ENCODE measurements around the gene IDH2. TPM values are rescaled to one million over a fixed set of nuclear protein-coding genes. Genes with fewer than 3 reads are reported as not detected.

The IDH2 gene
- total RNA-seq, 1 experiment from 2014 or later: 48.1 TPM

GRCh38 chr15:90051874-90052273, 50.4 kb downstream of the IDH2 start:
- Histone ChIP-seq H4K20me1 (ENCODE audit: insufficient read depth) (no peaks in the 10 kb centered on the region), H3K36me3 (ENCODE audit: control insufficient read depth in 1 of 2, insufficient read depth in 2 of 2, low read length in 2 of 2) (no peaks in the 10 kb centered on the region), H3K27ac (ENCODE audit: low read depth, low read length) (no peak overlapping the region), H3K9ac (ENCODE audit: low read length) (no peak overlapping the region), H3K27me3 (ENCODE audit: insufficient read depth, low read length) (no peaks in the 10 kb centered on the region), H3K4me2 (ENCODE audit: low read length) (no peak overlapping the region), H2AFZ (ENCODE audit: low read depth, low read length, poor library complexity, severe bottlenecking) (no peak overlapping the region), H3K79me2 (ENCODE audit: insufficient read depth, low read length) (no peaks in the 10 kb centered on the region), H3K4me1 (ENCODE audit: control insufficient read depth in 1 of 2, insufficient read depth in 2 of 2, low read length in 2 of 2) (peaks cover 4 to 5% of the 10 kb centered on the region in 2 experiments; a peak in 2 of 4 replicates), H3K9me2 (ENCODE audit: insufficient read depth) (no peaks in the 10 kb centered on the region), H3K9me3 (ENCODE audit: control insufficient read depth in 1 of 2, insufficient read depth in 1 of 2, low read depth in 1 of 2, low read length in 2 of 2) (no peaks in the 10 kb centered on the region), H3K4me3 (replicated peaks in 1 of 2; ENCODE audit: low read depth in 1 of 2, low read length in 2 of 2) (no peak overlapping the region)
- DNase-seq (ENCODE audit: low read depth, low spot score) (no peak), ATAC-seq (no peak)
- BruUV-seq (replicated peaks): no TSS peak
- intact Hi-C loops (cut with micrococcal nuclease): no loop called here
- ChIA-PET POLR2A (interaction anchor here (0.6 kb wide), 1 partner anchor 169 kb away, joined by 3 read pairs; no protein-coding TSS in a partner anchor), CTCF (no interaction called here), RAD21 (ENCODE audit: low non-redundant PET in 1 of 2, low total read pairs in 2 of 2, uncharacterized antibody in 2 of 2, unreplicated experiment in 2 of 2) (no interaction called here)
- TF ChIP-seq ZFX (IDR thresholded peaks at IDR 0.05): no peak
- TF ChIP-seq ZNF274 (IDR thresholded peaks at IDR 0.05; ENCODE audit: low read depth, low read length): no peak
- no peak for TF ChIP-seq POLR2A (IDR thresholded peaks at IDR 0.05; ENCODE audit: borderline replicate concordance, extremely low read depth, insufficient read depth, insufficient read length)
- no peak for TF ChIP-seq EZH2phosphoT487 (IDR thresholded peaks at IDR 0.05; ENCODE audit: borderline replicate concordance)
- TF ChIP-seq SP1 (IDR thresholded peaks at IDR 0.05; ENCODE audit: low read depth): no peak
- no peak for TF ChIP-seq FOSL1 (IDR thresholded peaks at IDR 0.05; ENCODE audit: low read depth)
- TF ChIP-seq CBX3 (IDR thresholded peaks at IDR 0.05; ENCODE audit: low read depth): no peak
- TF ChIP-seq ELF1 (IDR thresholded peaks at IDR 0.05; ENCODE audit: borderline replicate concordance, low read depth): no peak
- TF ChIP-seq CEBPB (IDR thresholded peaks at IDR 0.05; ENCODE audit: low read depth): no peak
- TF ChIP-seq REST (IDR thresholded peaks at IDR 0.05; ENCODE audit: low read depth): no peak
- TF ChIP-seq EGR1 (IDR thresholded peaks at IDR 0.05; ENCODE audit: low read depth): no peak
- no peak for TF ChIP-seq JUND (IDR thresholded peaks at IDR 0.05)
- TF ChIP-seq TCF7L2 (IDR thresholded peaks at IDR 0.05; ENCODE audit: borderline replicate concordance, extremely low read depth, insufficient read depth, insufficient read length): no peak
